ENCODE measurements around the gene ATRNL1. TPM values are rescaled to one million over a fixed set of nuclear protein-coding genes. Genes with fewer than 3 reads are reported as not detected.

ATRNL1 gene
- total RNA-seq, 4 donors from 2014 or later = 3.5 to 27.2 (median 4.1) TPM

DNA sequence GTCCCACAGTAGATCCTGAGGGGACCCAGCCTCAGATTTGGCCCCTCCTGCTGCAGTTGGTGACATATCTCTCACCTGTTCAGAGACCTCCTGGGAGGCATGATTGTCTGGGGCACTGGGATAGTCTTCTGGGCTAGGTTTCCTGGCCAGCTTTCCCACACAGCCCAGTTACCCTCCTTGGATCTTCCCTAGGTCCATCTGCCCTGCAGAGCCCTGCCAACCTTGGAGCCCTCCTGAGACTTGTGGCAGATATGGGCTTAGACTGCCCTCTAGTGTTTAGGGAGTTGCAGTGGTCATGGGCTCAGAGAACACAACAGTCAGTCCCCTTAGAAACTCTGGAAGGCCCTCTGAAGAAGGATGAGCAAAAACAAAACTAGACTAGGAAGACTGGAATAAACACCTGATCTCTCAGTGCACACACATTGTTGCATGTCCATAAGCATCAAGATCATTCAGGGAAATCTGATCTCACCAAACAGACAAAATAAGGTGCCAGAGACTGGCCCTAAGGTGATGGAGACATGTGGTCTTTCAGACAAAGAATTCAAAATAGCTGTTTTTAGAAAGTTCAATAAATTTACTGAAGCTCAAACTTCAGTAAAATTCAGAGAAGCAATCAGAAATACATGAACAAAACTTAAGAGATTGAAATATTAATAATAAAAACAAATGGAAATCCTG lies 324.6 kb downstream of the ATRNL1 start:
- Histone ChIP-seq H3K9me3 (no peaks in the 10 kb centered on the region), H3K4me3 (no peak overlapping the region), H3K36me3 (no peaks in the 10 kb centered on the region), H3K27ac (no peak overlapping the region), H3K4me1 (no peaks in the 10 kb centered on the region), H3K27me3 (no peaks in the 10 kb centered on the region)
- TF ChIP-seq POLR2A (IDR thresholded peaks at IDR 0.05) = no peak
- TF ChIP-seq, protein P1, sequence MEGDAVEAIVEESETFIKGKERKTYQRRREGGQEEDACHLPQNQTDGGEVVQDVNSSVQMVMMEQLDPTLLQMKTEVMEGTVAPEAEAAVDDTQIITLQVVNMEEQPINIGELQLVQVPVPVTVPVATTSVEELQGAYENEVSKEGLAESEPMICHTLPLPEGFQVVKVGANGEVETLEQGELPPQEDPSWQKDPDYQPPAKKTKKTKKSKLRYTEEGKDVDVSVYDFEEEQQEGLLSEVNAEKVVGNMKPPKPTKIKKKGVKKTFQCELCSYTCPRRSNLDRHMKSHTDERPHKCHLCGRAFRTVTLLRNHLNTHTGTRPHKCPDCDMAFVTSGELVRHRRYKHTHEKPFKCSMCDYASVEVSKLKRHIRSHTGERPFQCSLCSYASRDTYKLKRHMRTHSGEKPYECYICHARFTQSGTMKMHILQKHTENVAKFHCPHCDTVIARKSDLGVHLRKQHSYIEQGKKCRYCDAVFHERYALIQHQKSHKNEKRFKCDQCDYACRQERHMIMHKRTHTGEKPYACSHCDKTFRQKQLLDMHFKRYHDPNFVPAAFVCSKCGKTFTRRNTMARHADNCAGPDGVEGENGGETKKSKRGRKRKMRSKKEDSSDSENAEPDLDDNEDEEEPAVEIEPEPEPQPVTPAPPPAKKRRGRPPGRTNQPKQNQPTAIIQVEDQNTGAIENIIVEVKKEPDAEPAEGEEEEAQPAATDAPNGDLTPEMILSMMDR (IDR thresholded peaks at IDR 0.05) = peak in 4 of 6 experiments; percentile 22 to 62 (median 51)
- peak in 1 of 3 donors; percentile 50 for DNase-seq

DNA sequence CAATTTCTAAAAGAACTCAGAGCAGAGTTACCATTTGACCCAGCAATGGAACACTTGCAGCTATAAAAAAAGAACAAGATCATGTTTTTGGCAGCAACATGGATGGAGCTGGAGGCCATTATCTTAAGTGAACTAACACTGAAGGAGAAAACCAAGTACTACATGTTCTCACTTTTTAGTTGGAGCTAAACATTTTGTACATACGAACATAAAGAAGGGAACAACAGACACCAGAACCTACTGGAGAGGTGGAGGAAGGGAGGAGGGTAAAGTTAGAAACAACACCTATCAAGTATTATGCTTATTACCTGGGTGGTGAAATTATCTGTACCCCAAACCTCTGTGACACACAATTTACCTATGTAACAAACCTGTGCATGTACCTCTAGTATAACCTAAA lies 329.5 kb downstream of the ATRNL1 start:
- H3K4me1 ChIP-seq = no peaks in the 10 kb centered on the region
- DNase-seq = no peak
- TF ChIP-seq, protein P1 (IDR thresholded peaks at IDR 0.05) = no peak
- TF ChIP-seq POLR2A (IDR thresholded peaks at IDR 0.05) = no peak

DNA sequence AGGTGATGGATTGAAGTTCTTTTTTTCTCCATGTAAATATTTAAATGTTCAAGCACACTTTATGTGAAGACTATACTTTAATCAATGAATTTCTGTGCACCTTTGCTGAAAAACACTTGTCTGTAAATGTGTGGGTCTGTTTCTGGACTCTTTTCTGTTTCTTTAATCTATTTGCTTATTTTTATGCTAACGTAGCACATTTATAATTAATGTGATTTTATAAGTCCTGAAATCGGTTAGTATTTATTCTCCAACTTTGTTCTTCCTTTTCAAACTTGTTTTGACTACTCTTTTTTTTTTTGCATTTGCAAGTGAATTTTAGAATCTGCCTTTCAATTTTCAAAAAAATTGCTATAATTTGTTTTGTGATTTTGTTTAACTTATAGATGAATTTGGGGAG lies 334.4 kb downstream of the ATRNL1 start:
- H3K27me3 ChIP-seq = no peaks in the 10 kb centered on the region
- H3K36me3 ChIP-seq = no peaks in the 10 kb centered on the region
- H3K27ac ChIP-seq = no peak overlapping the region
- no peak for DNase-seq
- no peak overlapping the region for H3K4me3 ChIP-seq
- no peaks in the 10 kb centered on the region for H3K9me3 ChIP-seq
- no peak for TF ChIP-seq POLR2A (IDR thresholded peaks at IDR 0.05)
- TF ChIP-seq, protein P1 (IDR thresholded peaks at IDR 0.05) = no peak
- no peaks in the 10 kb centered on the region for H3K4me1 ChIP-seq

More for the DNA sequence above, 329.5 kb downstream of the ATRNL1 start:
- Histone ChIP-seq H3K27me3 (no peaks in the 10 kb centered on the region), H3K4me3 (no peak overlapping the region), H3K9me3 (no peaks in the 10 kb centered on the region), H3K36me3 (no peaks in the 10 kb centered on the region), H3K27ac (no peak overlapping the region)

DNA sequence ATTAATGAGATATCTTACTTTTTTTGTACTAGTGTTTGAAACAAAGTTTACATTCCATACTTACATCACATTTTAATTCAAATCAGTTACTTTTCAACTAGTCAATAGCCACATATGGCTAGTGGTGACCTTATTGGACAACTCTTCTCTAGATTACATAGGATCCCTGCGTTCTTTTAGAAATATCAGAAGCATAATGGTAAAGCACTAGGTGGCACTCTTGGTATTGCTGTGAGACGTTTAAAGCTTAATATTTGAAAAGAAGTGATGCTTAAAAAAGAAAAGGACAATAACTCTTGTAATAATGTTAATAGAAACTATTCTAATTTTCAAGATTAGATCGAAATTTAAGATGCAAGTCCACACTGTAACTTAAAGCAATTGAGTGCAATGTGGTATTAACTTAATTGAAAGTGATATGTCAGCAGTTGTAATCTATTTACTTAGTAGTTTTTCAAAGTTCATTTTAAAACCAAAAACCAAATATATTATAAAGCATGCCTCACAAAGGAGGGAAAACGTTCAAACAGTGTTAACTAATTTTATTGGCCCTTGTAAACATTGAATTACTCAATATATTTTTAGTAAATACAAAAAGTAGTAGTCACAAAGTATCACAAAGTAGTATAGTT lies 339.1 kb downstream of the ATRNL1 start:
- H3K27me3 ChIP-seq = no peaks in the 10 kb centered on the region
- no peak for DNase-seq
- H3K4me3 ChIP-seq = no peak overlapping the region
- H3K27ac ChIP-seq = no peak overlapping the region
- H3K9me3 ChIP-seq = no peaks in the 10 kb centered on the region
- no peaks in the 10 kb centered on the region for H3K4me1 ChIP-seq
- no peaks in the 10 kb centered on the region for H3K36me3 ChIP-seq
- no peak for TF ChIP-seq POLR2A (IDR thresholded peaks at IDR 0.05)
- TF ChIP-seq, protein P1 (IDR thresholded peaks at IDR 0.05) = no peak

DNA sequence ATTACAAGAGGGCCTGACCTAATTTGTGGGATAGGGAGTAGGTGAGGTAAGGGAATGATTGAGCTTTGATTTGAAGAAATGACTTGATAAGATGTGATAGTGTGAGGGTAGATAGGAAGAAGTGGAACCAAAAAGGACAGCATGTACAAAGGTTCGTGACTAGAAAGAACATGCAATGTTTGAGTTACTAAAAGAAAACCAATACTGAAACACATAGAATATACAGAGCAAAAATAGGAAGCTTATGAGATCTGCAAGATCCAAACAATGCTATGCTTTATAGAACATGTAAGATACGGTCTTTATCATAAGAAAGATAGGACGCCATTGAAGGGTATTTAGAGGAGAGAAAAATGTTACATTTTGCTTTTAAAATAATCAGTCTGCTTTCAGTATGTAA lies 343.8 kb downstream of the ATRNL1 start:
- Histone ChIP-seq H3K4me3 (no peak overlapping the region), H3K27ac (no peak overlapping the region), H3K4me1 (no peaks in the 10 kb centered on the region), H3K27me3 (no peaks in the 10 kb centered on the region), H3K36me3 (no peaks in the 10 kb centered on the region), H3K9me3 (no peaks in the 10 kb centered on the region)
- TF ChIP-seq POLR2A (IDR thresholded peaks at IDR 0.05) = no peak
- no peak for DNase-seq

DNA sequence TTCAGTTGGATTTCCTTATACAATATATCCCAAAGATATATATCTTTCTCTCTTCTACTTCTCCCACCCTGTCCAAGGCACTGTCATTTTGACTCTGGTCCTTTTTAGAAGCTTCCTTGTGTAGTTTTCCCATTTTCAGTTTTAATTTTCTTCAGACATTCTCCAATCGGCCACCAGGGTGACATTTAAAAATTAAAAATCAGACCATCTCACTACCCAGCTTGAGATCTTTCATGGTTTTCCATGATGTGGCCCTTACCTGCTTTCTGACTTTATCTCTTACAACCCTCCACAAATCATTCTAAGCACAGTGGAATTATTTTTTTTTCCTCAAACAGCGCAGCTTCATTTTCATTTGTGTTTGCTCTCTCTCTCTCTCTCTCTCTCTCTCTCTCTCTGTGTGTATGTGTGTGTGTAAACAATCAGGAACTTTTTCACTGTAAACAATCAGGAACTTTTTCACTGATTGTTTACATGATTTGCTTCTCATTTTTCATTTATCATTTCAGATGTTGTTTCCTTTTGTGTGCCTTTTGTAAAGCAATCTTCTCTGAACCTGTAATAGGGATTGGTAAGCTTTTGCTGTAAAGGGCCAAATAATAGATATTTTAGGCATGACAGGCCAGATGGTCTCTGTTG lies 348.9 kb downstream of the ATRNL1 start:
- H3K27me3 ChIP-seq = no peaks in the 10 kb centered on the region
- no peaks in the 10 kb centered on the region for H3K36me3 ChIP-seq
- H3K27ac ChIP-seq = no peak overlapping the region
- H3K9me3 ChIP-seq = no peaks in the 10 kb centered on the region
- H3K4me1 ChIP-seq = no peaks in the 10 kb centered on the region
- no peak overlapping the region for H3K4me3 ChIP-seq
- TF ChIP-seq, protein P1 (IDR thresholded peaks at IDR 0.05) = peak in 1 of 6 experiments; percentile 10
- TF ChIP-seq POLR2A (IDR thresholded peaks at IDR 0.05) = no peak
- no peak for DNase-seq

All from Peyer's patch (tissue), 4 donors.